Activated T-helper 9 cell treated with anti-CD3 and anti-CD28 coated beads, Interleukin-2, amount 50 U/mL, for 16 hours (primary cell): ENCODE data around the gene SEPTIN1.
A peak's percentile ranks its signal among the peaks of the same experiment; 100 is the strongest.

Source experiments
- DNase-seq: peaks from one replicate; pipeline ENCODE4 v3.0.0-alpha.2; 2020; ENCODE audit warnings: low read depth

SEPTIN1 gene

DNA sequence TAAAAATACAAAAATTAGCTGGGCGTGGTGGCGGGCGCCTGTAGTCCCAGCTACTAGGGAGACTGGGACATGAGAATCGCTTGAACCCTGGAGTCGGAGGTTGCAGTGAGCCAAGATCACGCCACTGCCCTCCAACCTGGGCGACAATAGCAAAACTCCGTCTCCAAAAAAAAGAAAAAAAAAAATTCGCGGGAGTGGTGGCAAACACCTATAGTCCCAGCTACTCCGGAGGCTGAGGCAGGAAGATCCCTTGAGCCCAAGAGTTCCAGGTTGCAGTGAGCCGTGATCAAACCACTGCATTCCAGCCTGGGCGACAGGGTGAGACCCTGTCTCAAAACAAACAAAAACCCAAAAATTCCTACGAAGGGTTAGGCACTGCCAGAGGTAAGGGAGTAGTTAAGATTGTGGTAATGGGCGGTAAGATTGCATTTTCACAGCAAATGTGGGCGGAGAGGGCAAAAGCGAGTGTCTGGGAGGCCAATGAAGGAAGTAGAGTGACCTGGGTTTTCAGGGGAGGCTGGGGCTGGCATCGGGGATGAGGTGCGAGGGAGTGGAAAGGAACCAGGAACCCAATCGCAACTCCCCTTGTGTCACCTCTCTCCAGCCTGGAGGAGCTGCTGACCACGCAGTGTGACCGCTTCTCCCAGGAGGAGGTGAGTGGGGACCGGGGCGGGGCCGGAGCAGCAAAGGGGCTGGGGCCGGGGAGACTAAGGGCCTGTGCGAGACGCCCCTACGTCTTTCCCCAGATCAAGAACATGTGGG, 5.1 kb downstream of the SEPTIN1 start:
- no peak for DNase-seq

DNA sequence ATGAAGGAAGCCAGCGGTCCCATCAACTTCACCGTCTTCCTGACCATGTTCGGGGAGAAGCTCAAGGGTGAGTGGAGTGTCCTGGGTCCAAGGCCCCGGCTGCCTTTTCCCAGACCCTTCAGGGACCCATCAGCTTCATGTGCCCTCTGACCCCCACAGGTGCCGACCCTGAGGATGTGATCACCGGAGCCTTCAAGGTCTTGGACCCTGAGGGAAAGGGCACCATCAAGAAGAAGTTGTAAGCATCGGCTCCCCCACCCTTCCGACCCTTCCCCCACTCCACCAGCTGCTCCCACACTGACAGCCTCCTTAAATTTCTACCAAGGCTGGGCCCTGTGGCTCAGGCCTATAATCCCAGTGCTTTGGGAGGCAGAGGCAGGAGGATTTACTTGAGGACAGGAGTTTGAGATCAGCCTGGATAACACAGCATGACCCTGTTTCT, 5.9 kb downstream of the SEPTIN1 start:
- DNase-seq, result no peak

DNA sequence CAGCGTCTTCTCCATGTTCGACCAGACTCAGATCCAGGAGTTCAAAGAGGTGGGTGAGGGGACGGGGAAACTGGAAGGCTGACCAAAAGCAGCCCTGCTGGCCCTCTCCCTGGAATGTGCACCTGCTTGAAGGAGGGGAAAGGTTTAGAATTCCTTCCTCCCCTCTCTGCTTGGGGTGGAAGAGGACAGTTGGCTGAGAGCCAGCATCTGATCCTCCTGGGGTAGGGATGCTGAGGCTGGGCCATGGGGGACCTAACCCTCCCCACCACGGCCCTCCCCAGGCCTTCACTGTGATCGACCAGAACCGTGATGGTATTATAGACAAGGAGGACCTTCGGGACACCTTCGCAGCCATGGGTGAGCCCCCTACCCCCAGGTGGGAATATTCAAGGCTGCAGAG, 6.5 kb downstream of the SEPTIN1 start:
- DNase-seq, result no peak

DNA sequence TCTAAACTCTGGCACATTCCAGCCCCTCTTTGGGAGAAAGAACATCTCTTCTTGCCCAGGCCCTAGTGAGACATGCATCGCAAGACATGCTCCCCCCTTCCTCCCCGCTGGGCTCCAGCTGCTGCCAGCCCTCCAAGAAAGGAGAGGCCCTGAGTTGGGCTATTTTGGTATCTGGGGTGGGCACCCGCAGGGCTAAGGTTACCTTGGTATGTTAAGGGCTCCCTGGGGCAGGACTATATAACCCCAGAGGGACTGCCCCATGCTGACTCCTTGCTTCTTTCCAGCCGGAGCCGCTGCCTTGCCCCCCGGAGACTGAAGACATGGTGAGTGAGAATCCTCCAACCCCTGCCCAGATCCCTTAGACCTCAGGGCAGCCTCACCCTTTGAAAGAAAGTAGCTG, 7.8 kb downstream of the SEPTIN1 start, which contains the start of gene MYL11:
MYL11 (plus strand) TSS at position 265 of the 400 bp plus-strand sequence; CDS start at position 321, 56 bp downstream.
- no peak for DNase-seq

DNA sequence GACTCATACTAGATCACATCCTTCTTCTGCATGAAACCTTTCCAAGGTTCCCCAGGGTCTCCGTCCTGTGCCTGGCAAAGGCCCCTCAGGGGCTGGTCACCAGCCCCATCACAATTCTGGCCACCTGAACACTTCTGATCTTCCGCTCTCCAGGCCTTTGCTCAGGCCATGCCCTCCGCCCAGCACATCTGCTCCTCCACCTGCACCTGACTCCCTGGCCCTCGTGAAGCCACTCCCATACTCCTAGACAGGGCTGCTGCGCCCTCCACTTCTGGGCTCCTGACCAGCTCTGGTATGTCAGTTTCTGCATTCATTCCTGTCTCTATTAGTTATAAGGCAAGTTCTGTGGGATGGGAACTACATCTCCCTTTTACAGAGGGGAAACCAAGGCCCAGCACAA, 9.6 kb downstream of the SEPTIN1 start:
- DNase-seq, result no peak

DNA sequence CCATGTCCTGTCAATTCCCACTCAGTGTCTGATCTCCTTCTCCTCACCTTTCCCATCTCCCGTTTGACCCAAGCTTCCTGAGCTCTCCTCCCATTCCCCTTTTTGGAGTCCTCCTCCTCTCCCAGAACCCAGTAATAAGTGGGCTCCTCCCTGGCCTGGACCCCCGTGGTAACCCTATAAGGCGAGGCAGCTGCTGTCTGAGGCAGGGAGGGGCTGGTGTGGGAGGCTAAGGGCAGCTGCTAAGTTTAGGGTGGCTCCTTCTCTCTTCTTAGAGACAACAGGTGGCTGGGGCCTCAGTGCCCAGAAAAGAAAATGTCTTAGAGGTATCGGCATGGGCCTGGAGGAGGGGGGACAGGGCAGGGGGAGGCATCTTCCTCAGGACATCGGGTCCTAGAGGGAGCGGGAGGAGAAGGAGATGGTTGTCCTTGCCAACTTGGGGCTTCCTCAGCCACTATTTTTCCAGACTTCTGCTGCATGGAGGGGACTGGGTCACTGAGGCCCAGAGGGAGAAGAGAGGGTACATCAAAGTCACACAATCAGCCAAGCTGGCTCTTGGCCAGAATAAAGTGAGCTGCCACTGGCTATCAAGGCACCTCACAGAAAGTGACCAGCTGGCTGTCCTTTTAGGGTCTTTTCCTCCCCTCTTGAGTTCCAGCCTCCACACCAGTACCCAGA, 10.2 kb downstream of the SEPTIN1 start:
- no peak for DNase-seq

DNA sequence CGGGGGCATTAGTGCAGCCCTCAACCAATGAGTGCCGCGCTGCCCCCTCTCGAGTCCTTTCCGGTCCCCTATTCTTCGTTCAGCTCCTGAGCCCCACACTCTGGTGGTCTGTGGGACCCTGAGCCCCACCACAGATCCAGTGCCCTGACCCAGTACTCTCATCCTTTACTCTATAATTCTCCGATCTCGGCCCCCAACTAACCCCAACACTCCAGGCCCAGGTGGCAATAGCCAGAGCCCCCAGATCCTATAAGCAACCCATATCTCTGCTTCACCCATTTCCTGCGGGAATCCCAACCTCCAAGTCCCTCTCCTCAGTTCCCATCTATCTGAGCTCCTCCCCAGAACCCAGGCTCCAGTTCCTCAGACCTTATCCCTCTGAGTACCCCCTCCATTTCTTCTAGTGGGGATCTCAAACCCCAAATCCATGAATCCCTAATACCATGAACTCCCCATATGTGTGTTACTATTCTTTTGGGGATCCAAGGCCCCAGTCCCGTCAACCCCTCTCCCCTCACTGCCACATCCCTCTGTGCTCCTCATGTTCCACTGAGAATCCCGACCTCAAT, 11.0 kb downstream of the SEPTIN1 start:
- no peak for DNase-seq

DNA sequence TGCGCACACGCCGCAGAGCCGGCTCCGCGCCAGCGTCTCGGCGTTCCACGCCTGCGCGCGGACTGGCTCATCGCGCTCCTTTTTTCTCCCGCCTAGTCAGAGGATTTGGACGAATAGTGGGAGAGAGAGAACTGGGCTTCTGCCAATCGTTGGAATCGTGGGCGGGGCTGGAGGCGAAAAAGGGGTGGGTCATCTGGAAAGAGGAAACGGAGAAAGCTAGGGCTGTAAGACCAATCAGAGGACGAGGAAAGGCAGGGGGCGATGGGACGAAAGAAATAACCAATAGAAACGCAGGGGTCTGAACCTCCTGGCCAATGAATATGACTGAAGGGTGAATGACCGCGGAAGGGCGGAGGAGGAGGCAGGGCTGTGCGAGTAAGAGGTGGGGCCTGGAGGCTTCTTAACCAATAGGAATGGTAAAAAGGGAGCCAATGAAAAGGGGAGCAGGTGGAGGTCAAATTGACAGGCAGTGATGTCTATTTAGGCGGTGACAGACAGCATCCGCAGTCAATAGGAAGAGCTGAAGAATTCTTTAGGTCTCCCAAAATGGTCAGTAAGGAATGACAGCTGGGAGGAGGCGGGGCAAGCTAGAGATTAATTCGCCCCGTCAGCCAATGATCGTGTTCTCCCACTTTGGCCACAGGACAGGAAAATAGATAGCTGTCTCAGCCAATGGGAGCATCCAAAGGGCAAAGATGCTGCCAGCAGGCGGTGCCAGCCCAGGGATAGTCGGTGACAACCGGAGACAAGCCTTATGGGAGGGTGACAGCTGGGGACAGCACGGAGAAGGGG, 11.7 kb downstream of the SEPTIN1 start, which contains the start of gene TBC1D10B:
TBC1D10B (minus strand) TSS at position 39 of the 792 bp plus-strand sequence. CDS start 311 bp downstream, outside the sequence.
- DNase-seq, result peak; percentile 97

DNA sequence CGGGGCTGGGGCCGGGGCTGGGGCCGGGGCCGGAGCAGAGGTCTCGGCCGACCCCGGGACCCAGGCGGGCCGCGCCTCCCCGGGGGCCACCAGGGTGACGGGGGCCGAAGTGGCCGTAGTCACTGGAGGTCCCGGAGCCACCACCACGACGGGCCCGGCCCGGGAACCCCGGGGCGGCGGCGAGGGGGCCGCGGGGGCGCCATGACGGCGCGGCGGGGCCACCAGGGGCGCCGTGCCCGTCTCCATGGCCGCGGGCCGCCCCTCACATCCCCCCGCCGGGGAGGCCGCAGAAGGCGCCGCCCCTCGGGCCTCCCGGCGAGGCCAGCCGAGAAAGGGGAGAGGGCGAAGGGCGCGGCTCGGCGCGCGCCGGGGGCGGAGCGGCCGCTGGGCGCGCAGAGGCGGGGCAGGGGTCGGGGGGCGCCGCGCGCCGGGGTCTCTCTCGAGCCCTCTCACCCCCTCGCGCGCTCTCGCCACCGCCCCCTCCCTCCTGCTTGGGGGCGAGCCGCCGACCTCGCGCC, 12.4 kb downstream of the SEPTIN1 start:
- DNase-seq, result no peak

DNA sequence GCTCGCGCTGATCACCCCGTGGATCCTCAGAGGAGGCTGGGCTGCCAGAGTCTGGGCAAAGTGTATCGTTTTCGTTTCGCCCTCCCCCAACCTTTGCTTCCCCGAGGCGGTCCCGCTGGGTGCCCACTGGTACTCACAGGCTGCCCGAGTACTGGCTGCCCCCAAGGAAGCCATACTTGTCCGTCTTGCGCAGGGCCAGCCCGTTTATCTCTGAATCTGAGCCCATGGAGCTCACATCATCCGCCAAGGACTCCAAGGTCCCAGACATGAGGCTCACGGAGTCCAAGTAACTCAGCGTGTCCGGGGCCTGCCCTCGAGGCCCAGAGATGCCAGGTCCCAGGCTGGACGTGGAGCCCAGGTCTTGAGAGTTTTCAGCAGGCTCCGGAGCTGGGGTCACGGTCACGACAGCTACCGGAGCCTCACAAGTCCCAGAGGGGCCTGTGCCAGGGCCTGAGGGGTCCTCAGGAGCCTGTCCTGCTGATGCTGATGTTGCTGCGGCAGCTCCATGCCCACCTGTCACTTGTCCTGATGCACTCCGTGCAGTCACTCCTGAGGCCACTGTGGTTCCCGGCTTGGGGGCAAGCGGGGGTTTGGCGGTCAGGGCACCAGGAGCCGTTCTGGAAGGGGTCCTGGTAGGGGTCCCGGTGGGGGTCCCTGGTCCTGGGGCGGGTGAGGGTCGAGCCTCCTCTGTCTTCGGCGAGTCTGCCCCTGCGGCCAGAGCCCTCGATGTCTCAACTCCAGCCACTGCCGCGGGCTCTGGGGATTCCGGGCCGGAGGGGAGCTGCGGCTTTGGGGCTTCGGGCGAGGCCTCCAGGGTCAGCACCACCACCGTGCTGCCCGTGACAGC, 13.0 kb downstream of the SEPTIN1 start:
- no peak for DNase-seq

DNA sequence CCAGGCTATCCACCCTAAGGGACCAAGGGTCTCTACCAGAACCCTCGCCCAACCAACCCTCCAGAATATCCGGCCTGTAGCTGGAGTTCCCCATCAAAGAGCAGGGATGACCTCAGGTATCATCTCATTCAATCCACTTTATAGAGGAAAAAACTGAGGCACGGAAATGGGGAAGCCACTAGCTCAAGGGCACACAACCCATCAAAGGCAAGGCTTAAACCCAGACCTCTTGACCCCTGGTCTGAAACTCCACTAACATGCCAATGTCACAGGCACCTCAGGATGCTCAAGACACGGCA, 13.6 kb downstream of the SEPTIN1 start:
- DNase-seq, result no peak

DNA sequence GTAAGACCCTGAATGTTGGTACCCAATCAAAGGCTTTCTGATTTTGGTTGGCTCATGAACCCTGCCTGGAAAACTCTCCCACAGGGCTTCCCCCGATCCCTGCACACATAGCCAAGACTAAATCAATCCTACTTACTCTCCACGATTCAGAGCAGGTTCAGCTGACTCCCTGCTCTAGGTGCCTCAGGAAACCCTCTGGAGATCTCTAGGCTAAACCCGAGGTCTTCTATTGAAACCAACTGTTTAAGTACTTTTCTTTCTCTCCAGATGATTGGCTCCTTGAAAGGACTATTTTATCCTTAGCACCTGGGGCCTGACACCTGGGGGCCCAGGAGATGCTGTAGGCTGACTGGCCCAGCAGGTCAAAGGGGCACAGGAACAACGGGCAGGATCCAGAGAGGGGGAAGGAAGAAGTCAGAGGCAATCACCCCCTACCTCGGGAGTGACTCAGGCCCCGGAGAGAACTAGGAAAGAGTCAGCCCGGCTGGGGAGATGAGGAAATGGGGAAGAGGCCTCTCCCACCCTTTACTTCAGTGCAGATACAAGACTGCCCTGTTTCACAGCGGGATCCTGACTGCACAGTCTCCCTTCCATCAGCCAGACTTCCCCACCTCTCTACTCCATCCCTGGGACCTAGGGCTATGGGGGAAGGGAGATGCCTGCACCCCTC, 14.1 kb downstream of the SEPTIN1 start:
- DNase-seq, result no peak

DNA sequence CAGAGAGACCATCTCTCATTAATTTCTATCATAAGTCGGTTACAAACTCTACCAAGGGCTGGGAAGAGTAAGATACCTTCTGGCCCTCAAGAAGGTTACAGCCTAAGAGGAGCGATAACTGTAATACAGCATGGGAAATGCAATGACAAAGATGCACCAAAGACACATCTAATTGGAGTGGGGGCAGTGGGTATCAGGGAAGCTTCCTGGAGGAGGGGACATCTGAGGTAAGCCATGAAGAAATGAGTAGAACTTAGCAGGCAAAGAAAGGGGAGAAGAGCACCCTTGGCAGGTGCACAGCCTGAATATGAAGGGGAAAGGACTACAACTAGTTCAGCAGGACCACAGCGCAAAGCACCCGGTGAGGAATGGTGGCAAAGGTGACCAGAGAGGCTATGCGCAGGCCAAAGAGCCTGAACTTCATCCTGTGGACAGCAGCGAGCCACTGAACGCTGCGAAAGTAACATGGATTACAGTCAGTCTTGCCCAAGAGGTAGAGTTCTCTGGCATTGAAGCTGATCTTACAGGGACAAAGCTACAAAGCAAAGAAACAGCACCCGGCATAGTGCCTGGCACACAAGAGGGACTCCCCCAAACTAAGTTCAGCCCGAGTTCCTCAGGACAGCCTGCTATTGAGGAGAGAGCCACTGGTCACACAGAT, 14.9 kb downstream of the SEPTIN1 start:
- no peak for DNase-seq

DNA sequence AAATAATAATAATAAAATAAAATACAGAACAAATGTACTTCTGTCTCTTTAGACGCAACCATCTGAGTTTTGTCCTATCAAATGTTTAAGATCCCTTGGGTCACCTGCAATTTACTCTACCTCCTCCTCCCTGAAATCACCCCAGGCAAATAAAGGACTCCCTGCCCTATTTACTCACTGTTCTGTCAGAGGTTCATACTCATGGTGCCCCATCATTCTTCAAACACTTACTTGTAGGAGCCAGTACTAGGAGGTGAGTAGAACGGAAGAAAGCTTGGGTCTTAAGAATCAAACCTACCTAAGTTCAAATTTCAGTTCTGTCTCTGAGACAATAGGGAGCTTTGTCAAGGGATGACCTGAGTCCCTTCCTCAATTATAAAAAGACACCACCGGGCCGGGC, 15.8 kb downstream of the SEPTIN1 start:
- no peak for DNase-seq

DNA sequence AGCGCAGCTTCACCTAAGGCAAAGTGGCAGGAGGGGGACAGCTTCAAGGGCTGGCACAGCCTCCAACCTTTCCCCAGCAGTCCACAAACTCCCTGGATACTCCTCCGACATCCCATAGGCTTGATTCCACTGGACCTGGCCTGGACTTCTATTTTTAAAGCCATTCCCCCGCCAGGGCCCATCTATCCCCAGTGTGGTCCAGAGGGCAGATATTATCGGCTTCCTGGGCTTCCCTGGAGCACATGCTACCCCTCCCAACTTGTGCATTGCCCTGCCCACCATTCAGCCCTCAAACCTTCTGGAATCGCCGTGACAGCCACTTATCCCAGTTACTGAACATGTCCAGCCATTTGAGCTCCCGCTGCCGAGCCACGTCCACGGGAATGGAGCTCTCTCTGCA, 17.2 kb downstream of the SEPTIN1 start:
- no peak for DNase-seq

DNA sequence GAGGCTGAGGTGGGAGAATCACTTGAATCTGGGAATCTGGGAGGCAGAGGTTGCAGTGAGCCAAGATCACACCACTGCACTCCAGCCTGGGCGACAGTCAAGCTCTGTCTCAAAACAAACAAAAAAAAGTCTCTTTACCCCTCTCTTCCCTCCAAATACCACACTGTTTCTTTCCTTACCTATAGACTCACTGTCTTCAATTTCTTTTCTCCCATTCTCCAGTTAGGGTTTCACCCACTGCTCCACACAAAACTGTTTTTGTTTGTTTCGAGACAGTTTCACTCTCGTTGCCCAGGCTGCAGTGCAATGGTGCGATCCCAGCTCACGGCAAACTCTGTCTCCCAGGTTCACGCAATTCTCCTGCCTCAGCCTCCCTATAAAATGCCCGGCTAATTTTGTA, 21.2 kb downstream of the SEPTIN1 start:
- no peak for DNase-seq

DNA sequence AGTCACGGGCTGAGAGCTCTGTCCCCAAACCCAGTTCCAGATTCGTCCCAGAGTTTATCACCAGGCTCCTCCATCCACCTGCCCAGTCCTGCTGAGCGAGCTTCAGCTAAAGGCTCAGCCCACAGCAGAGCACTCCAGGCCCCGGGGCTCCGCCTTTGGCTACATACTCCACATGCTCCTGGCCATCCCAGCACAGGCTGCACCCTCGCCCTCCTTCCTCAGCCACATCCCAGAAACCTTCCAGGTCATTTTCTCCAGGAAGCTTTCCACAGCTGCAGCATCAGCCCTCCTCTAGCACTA, 22.5 kb downstream of the SEPTIN1 start:
- no peak for DNase-seq

DNA sequence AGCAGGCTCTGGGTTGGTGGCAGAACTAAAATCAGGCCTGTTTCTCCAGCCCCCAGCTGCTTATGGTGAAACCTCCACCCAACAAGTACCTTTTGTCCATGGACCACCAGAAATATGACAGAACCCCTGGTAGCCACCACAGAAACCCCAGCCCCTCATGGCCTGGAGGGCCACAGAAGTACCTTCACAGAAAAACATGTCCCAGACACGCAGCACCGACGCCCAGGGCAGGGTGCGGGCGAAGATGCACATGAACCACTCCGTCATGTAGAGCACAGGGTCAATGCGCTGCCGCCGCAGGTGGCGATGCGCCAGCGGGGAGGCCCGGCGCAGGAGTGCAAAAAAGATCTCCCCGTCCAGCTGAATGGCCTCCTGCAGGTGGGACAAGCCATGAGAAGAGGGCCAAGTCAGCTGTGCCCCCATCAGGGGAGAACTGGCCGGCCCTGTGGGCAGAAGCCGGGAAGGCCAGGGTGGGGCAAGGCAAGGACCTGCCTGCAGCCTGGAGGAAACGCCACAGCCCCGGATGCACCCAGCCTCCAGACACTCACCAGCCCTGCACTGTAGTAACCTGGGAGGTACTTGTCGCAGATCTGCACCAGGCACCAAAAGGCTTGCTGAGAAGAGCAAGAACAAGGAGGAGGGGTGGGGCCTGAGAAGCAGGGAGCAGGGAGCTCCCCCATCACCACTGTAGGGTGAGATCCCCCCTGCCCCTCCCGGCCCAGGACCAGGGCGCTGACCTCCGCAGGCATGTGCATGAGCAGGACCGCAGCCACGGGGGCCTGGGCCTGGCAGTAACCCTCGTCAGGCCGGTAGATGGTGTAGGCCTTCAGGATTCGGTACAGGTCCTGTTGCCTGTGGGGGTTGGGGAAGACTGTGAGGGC, 23.1 kb downstream of the SEPTIN1 start:
- no peak for DNase-seq

DNA sequence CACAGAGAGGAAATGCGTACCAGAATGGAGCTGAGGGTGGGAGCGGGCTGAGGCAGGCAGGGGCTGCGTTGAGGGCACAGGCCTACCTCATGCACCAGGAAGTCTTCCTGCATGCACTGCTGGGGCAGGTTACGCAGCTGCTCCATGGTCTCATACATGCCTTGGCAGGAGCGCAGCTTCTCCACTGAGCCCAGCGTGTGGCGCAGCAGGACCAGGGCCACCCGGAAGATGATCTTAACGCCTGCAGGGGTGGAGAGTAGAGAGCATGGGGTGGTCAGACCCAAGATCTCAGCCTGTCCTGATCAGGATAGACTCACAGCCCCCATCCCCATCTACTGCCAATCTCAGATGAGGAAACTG, 23.8 kb downstream of the SEPTIN1 start:
- no peak for DNase-seq
